HG03064 (cell line): Measurements from ENCODE around the gene BEAN1.
A peak's percentile ranks its signal among the peaks of the same experiment; 100 is the strongest.

Experiments
- ATAC-seq: cut with Tn5 transposase; IDR thresholded peaks from one replicate; pipeline ENCODE4 v1.9.1; 2021; ENCODE audit warnings: low read depth; ENCODE audit not compliant: unreplicated experiment

The BEAN1 gene

DNA sequence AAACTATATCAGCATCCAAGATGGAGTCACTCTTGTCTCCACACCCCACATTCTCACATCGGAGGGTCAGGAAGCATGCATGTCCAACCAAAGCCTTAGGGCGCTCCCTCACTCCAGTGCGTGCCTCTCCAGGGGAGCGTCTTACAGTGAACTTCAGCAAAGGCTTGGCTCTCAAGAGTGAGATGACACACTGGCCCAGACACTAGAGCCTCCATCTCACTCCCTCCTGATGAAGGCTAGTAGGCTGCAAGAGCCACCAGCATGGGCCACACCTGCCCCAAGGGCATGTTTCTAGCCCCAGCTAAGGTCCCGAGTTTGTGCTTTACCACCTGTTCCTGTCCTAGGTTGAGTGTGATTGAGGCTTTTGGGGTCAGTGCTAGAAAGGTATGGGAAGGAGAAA, 40.5 kb downstream of the BEAN1 start:
- ATAC-seq: no peak

- ATAC-seq: no peak
Measured at GRCh38 chr16:66468321-66468965, 41.3 kb downstream of the BEAN1 start.

GRCh38 chr16:66469291-66469946, 42.3 kb downstream of the BEAN1 start:
- ATAC-seq: no peak

DNA sequence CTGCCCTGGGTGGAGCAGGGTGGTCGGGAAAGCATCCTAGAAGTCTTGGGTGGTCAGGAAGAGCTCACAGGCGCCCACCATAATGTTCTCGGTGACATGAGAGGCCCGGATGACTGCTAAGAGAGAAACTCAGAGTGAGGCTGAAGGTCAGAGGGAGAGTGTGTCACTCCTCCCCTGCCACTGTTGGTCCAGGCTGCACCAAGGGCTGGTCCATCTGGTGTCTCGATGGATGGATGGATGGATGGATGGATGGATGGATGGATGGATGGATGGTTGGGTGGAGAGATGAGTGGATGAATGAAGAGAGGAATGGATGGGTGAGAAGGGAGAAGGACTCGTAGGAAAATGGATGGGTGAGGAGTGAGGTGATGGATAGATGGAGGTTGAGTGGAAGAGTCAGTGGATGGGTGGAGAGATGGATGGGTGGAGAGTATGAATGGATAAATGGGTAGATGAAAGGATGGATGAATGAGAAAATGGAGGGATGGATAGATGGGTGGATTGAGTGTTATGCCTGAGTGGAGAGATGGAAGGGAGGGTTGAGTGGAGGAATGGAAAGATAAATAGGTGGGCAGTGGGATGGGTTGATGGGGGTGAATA, 43.0 kb downstream of the BEAN1 start:
- ATAC-seq: no peak

GRCh38 chr16:66470556-66470955, 43.5 kb downstream of the BEAN1 start:
- ATAC-seq: no peak

- no peak for ATAC-seq
Measured at GRCh38 chr16:66471264-66471663, 44.2 kb downstream of the BEAN1 start.

DNA sequence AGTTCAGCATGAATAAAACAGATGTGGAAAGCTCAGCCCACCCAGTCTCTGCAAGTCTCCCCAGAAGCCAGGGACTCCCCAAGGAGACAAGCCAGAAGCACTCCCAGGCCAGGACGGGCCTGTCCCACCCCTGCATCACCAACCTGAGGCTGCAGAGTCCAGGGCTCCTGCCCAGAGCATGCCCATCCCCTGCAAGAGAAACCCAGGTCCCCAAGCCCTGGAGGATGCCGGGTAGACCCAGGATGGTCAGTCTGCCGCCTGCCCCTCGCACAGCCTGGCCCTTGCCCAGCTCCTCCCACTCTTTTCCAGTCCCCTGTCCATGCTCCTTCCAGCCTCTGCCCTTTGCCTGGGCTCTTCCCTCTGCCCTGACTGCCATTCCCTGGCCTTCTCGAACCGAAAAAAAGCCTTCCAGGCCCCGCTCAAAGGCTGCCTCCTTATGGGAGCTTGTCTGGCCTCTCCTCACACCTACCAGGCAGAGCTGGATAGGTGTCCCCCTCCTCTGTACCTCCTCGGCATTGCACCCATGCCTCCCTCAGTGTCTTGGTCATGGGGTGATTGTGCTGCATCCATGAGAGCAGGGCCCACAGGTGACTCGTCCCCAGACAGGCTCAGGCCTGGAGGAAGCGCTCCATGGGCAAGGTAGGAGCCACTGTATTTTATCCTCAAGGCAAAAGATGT, 44.8 kb downstream of the BEAN1 start:
- ATAC-seq: no peak

DNA sequence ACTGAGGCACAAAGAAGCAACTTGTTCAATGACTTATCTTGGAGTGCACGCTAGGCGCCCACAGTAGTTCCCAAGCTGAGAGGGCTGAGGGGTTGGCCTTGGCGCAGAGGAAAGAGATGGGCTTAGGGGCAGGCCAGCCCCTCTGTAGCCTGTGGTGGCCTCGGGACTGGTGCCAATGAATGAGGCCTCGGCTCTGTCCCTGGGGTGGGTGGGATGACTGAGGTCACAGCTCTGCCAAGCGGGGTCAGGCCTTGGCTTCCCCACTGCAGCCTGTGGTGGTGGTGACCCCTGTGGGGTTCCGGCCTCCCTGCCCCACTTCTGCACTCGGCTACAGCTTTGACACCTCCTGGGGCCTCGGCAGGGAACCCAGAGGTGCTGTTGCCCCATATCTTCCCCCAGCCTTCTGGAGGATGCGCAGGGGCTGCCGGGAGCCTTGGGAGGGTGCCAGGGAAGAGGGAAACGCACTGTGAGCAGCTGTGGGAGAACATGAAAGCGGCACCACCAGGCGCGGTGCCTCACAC, 46.0 kb downstream of the BEAN1 start:
- ATAC-seq: no peak

DNA sequence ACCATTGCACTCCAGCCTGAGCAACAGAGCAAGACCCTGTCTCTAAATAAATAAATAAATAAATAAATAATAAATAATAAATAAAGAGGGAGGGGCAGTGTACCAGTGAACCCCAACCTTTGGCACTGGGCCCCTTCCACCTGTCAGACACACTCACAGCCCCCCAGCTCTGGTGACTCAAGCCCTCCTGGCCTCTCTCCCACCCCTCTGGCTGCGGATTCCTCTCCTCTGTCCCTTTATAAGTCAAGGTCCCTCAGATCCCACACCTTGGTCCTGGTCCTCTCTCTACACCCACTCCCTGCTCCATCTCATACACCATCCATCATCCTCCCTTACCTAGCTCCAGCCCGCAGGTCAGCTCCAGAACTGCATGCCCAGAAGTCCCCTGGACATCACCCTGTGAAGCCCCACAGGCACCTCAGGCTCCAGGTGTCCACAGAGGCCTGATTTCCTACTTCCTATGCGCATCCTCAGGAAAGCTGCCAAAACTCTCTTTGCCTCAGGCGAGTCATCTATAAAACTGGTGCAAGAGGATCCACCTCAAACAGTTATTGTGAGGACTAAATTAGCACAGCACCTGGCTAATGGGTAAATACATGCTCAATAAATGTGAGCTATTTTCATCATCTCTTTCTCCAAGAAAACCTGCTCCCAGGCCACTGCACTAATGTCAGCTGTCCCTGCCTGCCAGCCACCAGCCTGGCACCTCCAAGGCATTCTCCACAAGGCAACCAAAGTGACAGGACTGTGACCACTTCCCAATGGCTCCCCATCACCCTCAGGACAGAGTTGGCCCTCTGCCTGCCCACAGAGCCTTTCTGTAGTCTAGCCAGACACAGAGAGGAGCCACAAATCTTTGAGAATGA, 46.8 kb downstream of the BEAN1 start:
- ATAC-seq: no peak

- ATAC-seq: peak; percentile 78
Measured at GRCh38 chr16:66474750-66475199, 47.7 kb downstream of the BEAN1 start.

- no peak for ATAC-seq
Measured at GRCh38 chr16:66475232-66475631, 48.1 kb downstream of the BEAN1 start.

DNA sequence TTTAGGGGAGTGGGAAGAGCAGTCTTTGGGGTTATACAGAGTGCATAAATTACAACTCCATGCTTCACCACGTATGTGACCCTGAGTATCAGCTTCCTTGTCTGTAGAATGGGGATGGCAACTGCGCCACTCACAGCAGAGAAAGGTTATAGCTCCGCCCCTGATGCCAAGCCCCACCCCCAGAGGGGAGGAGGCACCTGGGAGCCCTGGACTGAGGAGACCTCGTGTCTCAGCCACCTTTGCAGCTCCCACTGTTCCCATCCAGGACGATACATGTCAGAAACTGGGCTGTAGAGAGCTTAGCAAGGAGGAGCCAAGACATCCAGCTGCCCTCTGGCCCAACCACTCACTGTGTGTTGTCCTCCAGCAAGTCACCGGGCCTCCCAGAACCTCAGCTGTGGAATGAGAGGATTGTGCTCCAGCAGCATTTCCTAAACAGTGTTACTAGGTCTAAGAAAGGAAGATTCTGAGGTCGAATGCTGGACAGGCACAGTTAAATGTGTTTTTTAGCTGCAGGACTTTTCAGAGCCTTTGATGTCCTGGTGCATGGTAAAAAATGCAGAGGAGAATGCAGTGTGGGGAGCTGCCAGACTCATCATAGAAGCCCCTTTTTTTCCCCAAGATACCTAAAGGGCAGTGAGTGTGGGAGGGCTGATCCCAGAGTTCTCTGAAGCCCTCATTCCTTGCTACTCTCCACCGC, 49.4 kb downstream of the BEAN1 start:
- ATAC-seq: no peak

DNA sequence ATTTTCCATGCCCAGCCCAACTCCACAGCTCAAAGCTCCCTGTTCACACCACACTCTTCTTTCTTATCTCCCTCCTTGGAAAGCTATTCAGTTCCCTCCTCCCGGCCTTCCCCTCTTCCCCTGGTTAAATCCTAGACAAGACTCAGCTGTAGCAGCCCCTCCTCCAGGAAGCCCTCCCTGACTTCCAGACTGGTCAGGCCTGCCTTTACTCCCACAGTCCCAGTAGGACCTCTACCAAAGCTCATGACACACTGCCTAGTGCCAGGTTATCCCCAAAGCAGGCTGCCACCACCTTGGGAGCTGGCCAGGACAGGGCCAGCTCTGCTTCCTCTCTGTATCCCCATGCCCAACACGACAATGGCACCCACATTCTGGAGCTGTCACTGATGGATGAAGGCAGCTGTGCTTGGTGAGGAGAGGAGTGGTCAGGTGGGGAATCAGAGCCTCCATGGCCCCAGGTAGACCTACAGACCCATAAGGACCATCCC, 50.0 kb downstream of the BEAN1 start:
- no peak for ATAC-seq

DNA sequence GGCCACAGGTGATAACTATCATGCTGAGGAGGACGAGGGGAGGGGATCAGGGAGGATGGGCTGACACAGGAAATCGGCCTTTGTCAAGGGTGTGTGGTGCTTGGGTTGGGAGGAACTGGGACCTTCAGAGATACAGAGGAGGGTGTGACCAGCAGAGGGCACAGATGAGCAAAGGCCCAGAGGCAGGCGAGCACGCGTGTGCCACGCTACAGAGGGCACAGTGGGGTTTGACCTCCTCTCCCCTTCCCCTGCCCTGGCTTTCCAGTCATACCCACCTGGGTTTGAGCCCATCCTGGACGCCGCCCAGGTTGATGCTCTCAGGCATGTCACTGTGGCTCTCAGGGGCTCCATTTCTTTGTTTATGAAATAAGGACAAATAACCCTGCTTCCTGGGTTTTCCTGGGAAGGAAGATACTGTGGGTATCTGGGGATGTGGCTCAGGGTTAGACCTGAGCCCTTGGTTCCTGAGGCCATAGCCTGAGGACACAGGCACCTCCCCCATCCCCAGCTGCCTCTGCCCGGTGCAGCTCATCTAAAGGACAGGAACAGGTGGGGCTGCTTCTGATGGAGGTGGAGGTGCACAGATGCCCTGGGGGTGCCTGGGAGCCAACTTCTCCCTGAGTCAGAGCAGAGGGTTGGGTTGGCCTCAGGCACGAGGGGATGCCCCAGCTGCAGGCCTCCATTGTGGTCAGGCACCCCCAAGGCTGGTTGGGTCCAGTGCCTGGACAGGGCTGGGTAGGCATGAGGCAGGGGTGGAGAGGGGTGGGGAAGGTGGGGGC, 51.8 kb downstream of the BEAN1 start:
- peak; percentile 50 for ATAC-seq

- no peak for ATAC-seq
Measured at GRCh38 chr16:66479661-66480264, 52.7 kb downstream of the BEAN1 start.

- no peak for ATAC-seq
Measured at GRCh38 chr16:66480265-66481080, 53.4 kb downstream of the BEAN1 start.

- no peak for ATAC-seq
Measured at GRCh38 chr16:66481081-66481942, 54.2 kb downstream of the BEAN1 start.
